DMS53 (cell line): ENCODE measurements around the gene OR10V1.

Source experiments
- DNase-seq: peaks from one replicate; lab custom pipeline; 2025; lab: John Stamatoyannopoulos, UW

The OR10V1 gene

DNA sequence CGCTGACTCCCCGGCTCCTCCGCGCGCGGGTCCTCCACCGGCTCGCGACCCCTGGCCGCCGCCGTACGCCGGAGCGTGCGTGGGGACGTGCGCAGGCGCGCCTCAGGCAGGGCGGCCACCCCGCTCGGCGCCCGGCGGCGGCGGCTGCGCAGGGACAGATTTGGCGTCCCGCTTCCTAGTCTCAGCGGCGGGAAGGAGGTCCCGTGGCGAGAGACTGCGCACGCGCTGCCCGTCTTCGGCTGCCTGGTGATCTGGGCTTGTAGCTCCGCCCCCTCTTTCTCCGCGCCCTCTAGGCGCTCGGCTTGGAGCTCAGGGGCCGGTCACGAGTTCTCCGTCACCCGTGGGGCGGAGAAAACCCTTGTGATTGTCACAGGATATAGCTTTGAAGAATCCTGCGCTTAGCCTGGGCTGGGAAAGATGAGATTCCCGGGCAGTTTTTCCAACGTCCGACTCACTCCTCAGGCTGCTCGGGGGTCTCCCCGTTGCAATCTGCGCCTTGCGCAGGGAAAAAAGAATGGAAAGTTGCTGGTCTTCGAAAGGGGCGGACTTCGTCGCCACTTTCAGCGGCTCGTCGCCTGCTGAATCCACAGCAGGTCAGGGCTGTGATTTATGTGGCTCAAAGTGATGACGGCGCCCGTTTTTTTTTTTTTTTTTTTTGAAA lies 44.6 kb downstream of the OR10V1 start, which contains the start of gene PATL1:
Gene PATL1 (minus strand): TSS at position 88 of the 661 bp plus-strand sequence. CDS start 142 bp downstream, outside the sequence.
- DNase-seq, result peak; percentile 97

DNA sequence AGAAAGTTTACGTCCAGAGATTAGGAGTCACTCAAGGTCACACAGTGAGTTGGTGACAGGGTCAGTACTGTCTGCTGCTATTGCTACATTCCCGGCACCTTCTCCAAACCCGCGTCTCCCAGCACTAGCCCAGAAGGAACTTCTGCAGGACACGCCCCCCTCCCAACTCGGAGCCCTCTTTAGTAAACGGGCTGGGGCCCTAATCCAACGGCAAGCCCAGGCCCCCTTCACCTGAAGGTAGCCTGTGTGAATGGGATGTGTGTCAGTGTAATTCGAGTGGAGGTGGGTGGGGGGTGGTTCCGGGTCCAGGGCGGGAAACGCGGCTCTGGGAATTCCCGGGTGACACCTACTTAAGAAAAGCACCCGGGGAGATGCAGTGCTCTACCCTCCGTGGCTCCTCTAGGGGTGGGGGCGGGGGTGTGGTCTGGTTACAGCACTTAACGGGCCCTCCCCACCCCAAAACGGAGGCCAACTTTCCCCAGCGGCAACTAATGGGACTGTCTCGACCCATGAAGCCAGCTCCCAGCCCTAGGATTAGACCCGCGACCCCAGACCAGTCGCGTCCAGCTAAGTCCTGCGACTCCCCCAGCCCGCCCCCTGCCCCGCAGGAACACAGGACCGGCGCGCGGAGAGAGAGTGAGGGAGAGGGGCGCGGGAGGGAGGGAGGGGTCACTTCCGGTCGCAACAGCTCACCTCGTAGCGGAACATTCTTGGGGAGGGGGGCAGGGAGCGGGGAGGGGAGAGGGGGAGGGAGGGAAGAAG lies 45.3 kb downstream of the OR10V1 start:
- DNase-seq, result peak; percentile 65

DNA sequence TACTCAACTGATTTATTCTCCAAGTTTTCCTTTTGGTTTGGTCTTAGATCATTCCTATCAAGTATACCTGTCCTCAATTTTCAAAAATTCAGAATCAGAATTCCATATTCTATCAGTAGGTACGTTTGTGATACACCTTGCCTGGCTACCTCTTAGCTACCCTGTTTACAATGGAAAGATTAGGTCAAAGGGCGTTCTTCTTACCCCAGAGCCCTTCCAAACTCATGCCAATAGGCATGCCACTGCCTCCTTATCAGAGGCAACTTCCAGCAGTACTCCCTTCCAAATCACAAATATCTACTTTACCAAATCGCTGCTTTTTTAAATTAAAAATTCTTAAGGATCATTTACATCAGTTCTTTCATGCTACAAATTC lies 45.8 kb downstream of the OR10V1 start:
- no peak for DNase-seq

DNA sequence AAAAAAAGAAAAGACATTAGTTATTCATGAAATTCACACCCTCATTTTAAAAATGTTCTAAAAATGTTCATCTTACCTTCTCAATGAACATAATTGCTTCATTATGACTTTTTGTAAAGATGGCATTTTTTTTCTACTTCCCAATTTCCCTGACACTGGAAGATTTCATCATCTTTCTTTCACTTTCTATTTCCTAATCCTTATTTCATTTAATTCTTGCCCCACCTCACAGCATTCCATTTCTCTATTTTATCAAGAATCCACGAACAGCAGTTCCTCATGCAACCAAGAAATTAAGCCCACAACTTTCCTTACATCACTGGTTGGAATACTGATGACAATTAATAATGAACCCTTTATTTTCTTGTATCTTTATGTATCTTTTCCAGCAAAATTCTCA lies 46.7 kb downstream of the OR10V1 start:
- no peak for DNase-seq
